CD4-positive, alpha-beta T cell (primary cell): Measurements from ENCODE around the gene LOX. TPM values are rescaled to one million over a fixed set of nuclear protein-coding genes. Genes with fewer than 3 reads are reported as not detected.

Experiments
- ATAC-seq: fragments of 200-7000 bp; cut with Tn5 transposase; one replicate; pipeline ENCODE4 v1.10.0; 2022; ENCODE audit warnings: mild to moderate bottlenecking; ENCODE audit not compliant: poor library complexity
- CTCF ChIA-PET: fragments of 350-600 bp; sonication (Branson Sonifier 250); formaldehyde crosslinking; loops from one replicate; lab custom pipeline; 2021; ENCODE audit warnings: antibody characterized with exemption, inconsistent platforms; lab: Charles Lee
- POLR2A ChIA-PET: fragments of 350-600 bp; sonication (Branson Sonifier 250); formaldehyde crosslinking; loops from one replicate; lab custom pipeline; 2021; ENCODE audit warnings: antibody characterized with exemption, inconsistent platforms; lab: Charles Lee
- DNase-seq, 14 experiments: peaks; one replicate each; pipeline ENCODE4 v3.0.0-alpha.2; 2013 to 2020; ENCODE audit warnings: mixed read lengths in 2 of 14
- H3K27ac ChIP-seq, 2 donors: one replicate each; pipeline versions ENCODE4 v1.5.1 to v1.7.0; 2013; ENCODE audit warnings: low read length in 2 of 2, low read depth in 1 of 2, mild to moderate bottlenecking in 1 of 2
- H3K27me3 ChIP-seq, 2 experiments: 1 replicate in 1 of 2; 2 replicates in 1 of 2; pipeline versions ENCODE4 v1.6.1 to v1.7.0; 2013; ENCODE audit warnings: low read length in 2 of 2, control low read depth in 1 of 2, mild to moderate bottlenecking in 1 of 2, moderate library complexity in 1 of 2; ENCODE audit not compliant: insufficient read depth in 2 of 2, control insufficient read depth in 1 of 2
- H3K36me3 ChIP-seq: one replicate; pipeline ENCODE4 v1.6.1; 2013; ENCODE audit warnings: low read length, control low read depth; ENCODE audit not compliant: insufficient read depth
- H3K4me1 ChIP-seq: one replicate; pipeline ENCODE4 v1.6.1; 2013; ENCODE audit warnings: low read length, control low read depth; ENCODE audit not compliant: insufficient read depth
- H3K4me3 ChIP-seq: one replicate; pipeline ENCODE4 v1.5.1; 2013; ENCODE audit warnings: mild to moderate bottlenecking, low read length, moderate library complexity
- H3K9me3 ChIP-seq, 2 experiments: 1 replicate in 1 of 2; 2 replicates in 1 of 2; pipeline versions ENCODE4 v1.6.1 to v1.7.0; 2013; ENCODE audit warnings: low read length in 2 of 2, mild to moderate bottlenecking in 2 of 2, control low read depth in 1 of 2, moderate library complexity in 1 of 2; ENCODE audit not compliant: control insufficient read depth in 1 of 2, insufficient read depth in 1 of 2
- H3K27ac Mint-ChIP-seq: one replicate; pipeline ENCODE4 v1.8.0; 2020; ENCODE audit warnings: mixed read lengths
- H3K27me3 Mint-ChIP-seq: one replicate; pipeline ENCODE4 v1.8.0; 2021; ENCODE audit warnings: mixed read lengths
- H3K36me3 Mint-ChIP-seq: one replicate; pipeline ENCODE4 v1.8.0; 2021; ENCODE audit warnings: low read depth, mixed read lengths
- H3K4me1 Mint-ChIP-seq: one replicate; pipeline ENCODE4 v1.8.0; 2021; ENCODE audit warnings: low read depth, mixed read lengths
- H3K4me3 Mint-ChIP-seq: one replicate; pipeline ENCODE4 v1.8.0; 2020; ENCODE audit warnings: mild to moderate bottlenecking, mixed read lengths
- H3K9me3 Mint-ChIP-seq: one replicate; pipeline ENCODE4 v1.8.0; 2020; ENCODE audit warnings: mixed read lengths
- intact Hi-C, 2 experiments: fragments of 100-400 bp; cut with DNase I in 1 of 2; cut with micrococcal nuclease in 1 of 2; formaldehyde crosslinking; loops; one replicate each; pipeline versions ENCODE4 v1.15.1 to v1.9.0; 2023 to 2025; cut with DNase I, micrococcal nuclease
- total RNA-seq, 174 experiments: library from RNA in 2 of 174; stranded (reverse) in 2 of 174; gene quantifications; one replicate each; pipeline ENCODE4 v1.2.3 and lab custom pipeline; 2021 to 2026
- TF ChIP-seq, protein P1 (sequence below): fragments of 200-600 bp; IDR thresholded peaks from one replicate; pipeline ENCODE4 v1.8.0; 2022; ENCODE audit warnings: antibody characterized with exemption, mild to moderate bottlenecking

The LOX gene
- total RNA-seq, 2 experiments from 2014 or later, result 0.06 to 0.11 TPM

DNA sequence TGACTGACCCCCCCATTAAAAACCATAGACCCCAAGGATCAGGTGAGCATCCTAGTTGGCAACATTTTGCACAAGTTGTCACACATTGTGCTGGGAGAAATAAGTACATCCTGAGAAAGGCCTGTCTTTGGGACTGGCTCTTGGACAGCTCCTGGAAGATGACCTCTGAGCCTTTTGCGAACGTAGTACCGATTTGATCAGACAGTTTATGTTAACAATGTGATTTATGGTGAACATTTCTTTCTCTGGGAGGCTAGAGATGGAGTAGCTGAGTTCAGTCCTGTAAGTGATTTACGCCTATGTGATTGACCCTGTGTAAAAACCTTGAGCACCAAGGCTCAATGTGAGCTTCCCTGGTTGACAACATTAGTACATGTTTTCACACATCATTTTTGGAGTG is 41.7 kb downstream of the LOX start:
- H3K27me3 Mint-ChIP-seq, result no peaks in the 10 kb centered on the region
- Histone ChIP-seq H3K36me3 (no peaks in the 10 kb centered on the region), H3K27me3 (no peaks in the 10 kb centered on the region), H3K9me3 (no peaks in the 10 kb centered on the region), H3K27ac (no peak overlapping the region), H3K4me3 (no peak overlapping the region), H3K4me1 (no peaks in the 10 kb centered on the region)
- CTCF ChIA-PET, result no interaction called here
- H3K4me3 Mint-ChIP-seq, result no peak overlapping the region
- H3K36me3 Mint-ChIP-seq, result peaks cover 20% of the 10 kb centered on the region
- intact Hi-C loops, result no loop called here
- no peaks in the 10 kb centered on the region for H3K4me1 Mint-ChIP-seq
- DNase-seq, result no peak
- no peak overlapping the region for H3K27ac Mint-ChIP-seq
- H3K9me3 Mint-ChIP-seq, result no peaks in the 10 kb centered on the region
- ATAC-seq, result no peak
- TF ChIP-seq, protein P1, sequence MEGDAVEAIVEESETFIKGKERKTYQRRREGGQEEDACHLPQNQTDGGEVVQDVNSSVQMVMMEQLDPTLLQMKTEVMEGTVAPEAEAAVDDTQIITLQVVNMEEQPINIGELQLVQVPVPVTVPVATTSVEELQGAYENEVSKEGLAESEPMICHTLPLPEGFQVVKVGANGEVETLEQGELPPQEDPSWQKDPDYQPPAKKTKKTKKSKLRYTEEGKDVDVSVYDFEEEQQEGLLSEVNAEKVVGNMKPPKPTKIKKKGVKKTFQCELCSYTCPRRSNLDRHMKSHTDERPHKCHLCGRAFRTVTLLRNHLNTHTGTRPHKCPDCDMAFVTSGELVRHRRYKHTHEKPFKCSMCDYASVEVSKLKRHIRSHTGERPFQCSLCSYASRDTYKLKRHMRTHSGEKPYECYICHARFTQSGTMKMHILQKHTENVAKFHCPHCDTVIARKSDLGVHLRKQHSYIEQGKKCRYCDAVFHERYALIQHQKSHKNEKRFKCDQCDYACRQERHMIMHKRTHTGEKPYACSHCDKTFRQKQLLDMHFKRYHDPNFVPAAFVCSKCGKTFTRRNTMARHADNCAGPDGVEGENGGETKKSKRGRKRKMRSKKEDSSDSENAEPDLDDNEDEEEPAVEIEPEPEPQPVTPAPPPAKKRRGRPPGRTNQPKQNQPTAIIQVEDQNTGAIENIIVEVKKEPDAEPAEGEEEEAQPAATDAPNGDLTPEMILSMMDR, result no peak
- POLR2A ChIA-PET, result no interaction called here

DNA sequence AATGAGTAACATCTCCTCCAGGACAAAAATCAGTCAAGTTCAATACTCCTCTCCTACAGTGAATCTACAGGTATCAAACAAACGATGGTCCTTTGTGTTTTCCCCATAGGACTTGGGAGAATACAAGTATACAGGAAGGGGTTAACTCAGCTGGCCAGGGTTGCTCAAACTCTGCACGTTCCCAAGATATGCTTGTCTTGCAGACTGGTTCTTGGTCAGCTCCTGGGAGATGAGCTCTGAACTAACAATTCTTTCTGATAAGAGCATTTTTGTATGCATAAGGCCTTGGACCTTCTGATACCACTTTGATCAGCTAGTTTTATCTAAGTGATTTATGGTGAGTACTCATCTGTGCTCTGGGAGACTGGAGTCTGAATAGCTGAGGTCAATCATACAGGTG is 42.1 kb downstream of the LOX start:
- POLR2A ChIA-PET, result no interaction called here
- Mint-ChIP-seq H3K27me3 (no peaks in the 10 kb centered on the region), H3K27ac (no peak overlapping the region), H3K4me3 (no peak overlapping the region), H3K9me3 (no peaks in the 10 kb centered on the region), H3K36me3 (peaks cover 24% of the 10 kb centered on the region), H3K4me1 (no peaks in the 10 kb centered on the region)
- no peaks in the 10 kb centered on the region for H3K9me3 ChIP-seq
- no peak for DNase-seq
- no peak overlapping the region for H3K27ac ChIP-seq
- no peaks in the 10 kb centered on the region for H3K27me3 ChIP-seq
- H3K36me3 ChIP-seq, result no peaks in the 10 kb centered on the region
- no peak overlapping the region for H3K4me3 ChIP-seq
- ATAC-seq, result no peak
- no peaks in the 10 kb centered on the region for H3K4me1 ChIP-seq
- TF ChIP-seq, protein P1, result no peak
- intact Hi-C loops, result no loop called here
- CTCF ChIA-PET, result no interaction called here

DNA sequence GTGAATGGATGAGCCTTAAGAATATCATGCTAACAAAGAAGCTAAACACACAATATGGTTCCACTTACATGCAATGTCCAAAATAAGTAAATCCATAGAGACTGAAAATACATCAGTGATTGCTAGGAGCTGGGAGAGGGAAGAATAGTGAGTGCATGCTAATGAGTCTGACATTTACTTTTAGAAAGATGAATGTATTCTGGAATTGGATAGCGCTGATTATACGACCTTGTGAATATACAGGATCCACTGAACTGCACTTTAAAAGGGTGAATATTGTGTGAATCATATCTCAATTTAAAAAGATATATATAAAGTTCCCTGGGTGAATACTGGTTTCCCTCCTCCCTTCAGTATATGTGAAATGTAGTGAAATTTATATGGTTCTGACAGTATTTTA is 46.2 kb downstream of the LOX start:
- Mint-ChIP-seq H3K4me1 (no peaks in the 10 kb centered on the region), H3K4me3 (no peak overlapping the region), H3K36me3 (peaks cover 51% of the 10 kb centered on the region), H3K27me3 (no peaks in the 10 kb centered on the region), H3K9me3 (no peaks in the 10 kb centered on the region), H3K27ac (no peak overlapping the region)
- ChIA-PET POLR2A (no interaction called here), CTCF (no interaction called here)
- intact Hi-C loops, result no loop called here
- H3K27me3 ChIP-seq, result no peaks in the 10 kb centered on the region
- H3K4me3 ChIP-seq, result no peak overlapping the region
- H3K4me1 ChIP-seq, result no peaks in the 10 kb centered on the region
- H3K9me3 ChIP-seq, result no peaks in the 10 kb centered on the region
- ATAC-seq (no peak), DNase-seq (no peak)
- H3K27ac ChIP-seq, result no peak overlapping the region
- TF ChIP-seq, protein P1, result no peak
- peaks cover 4% of the 10 kb centered on the region for H3K36me3 ChIP-seq
